HL-60 (cell line): ENCODE measurements around the gene MED29.

Source experiments
- DNase-seq, 2 experiments: peaks; one replicate each; pipeline ENCODE4 v3.0.0-alpha.2; 2010 to 2020; ENCODE audit warnings: low read depth in 1 of 2, low spot score in 1 of 2
- H3K27ac ChIP-seq: fragments of 250-450 bp; sonication (Bioruptor Pico); replicated peaks from 2 replicates; pipeline ENCODE4 v1.5.1; 2020; ENCODE audit warnings: mild to moderate bottlenecking, moderate library complexity
- H3K27me3 ChIP-seq: fragments of 250-450 bp; sonication (Bioruptor Pico); 2 replicates; pipeline ENCODE4 v1.5.1; 2021; ENCODE audit warnings: mild to moderate bottlenecking, moderate library complexity; ENCODE audit not compliant: insufficient read depth, poor library complexity, severe bottlenecking
- H3K4me3 ChIP-seq: replicated peaks from 2 replicates; pipeline ENCODE4 v1.5.1; 2011; ENCODE audit warnings: mild to moderate bottlenecking, control low read depth, low read length; ENCODE audit not compliant: insufficient read depth
- CTCF ChIP-seq: IDR thresholded peaks from one replicate; pipeline ENCODE4 v1.5.1; 2011; ENCODE audit warnings: low read length, control low read depth, inconsistent platforms; ENCODE audit not compliant: insufficient read depth
- GABPA ChIP-seq: IDR thresholded peaks from 2 replicates; pipeline ENCODE4 v1.6.1; 2012; ENCODE audit warnings: low read depth
- POLR2AphosphoS5 ChIP-seq: IDR thresholded peaks from 2 replicates; pipeline ENCODE4 v1.6.1; 2012; ENCODE audit warnings: low read depth
- SPI1 ChIP-seq: IDR thresholded peaks from 2 replicates; pipeline ENCODE4 v1.6.1; 2012; ENCODE audit warnings: low read depth, mild to moderate bottlenecking, borderline replicate concordance
- TF ChIP-seq, protein P1 (sequence below): IDR thresholded peaks from 2 replicates; pipeline ENCODE4 v1.6.1; 2012; ENCODE audit warnings: low read depth; ENCODE audit not compliant: insufficient replicate concordance

MED29 gene

GRCh38 chr19:39420769-39421168 is 29.6 kb downstream of the MED29 start:
- Histone ChIP-seq H3K27me3 (peaks cover 15% of the 10 kb centered on the region), H3K4me3 (no peak overlapping the region), H3K27ac (no peak overlapping the region)
- DNase-seq = no peak
- TF ChIP-seq, protein P1, sequence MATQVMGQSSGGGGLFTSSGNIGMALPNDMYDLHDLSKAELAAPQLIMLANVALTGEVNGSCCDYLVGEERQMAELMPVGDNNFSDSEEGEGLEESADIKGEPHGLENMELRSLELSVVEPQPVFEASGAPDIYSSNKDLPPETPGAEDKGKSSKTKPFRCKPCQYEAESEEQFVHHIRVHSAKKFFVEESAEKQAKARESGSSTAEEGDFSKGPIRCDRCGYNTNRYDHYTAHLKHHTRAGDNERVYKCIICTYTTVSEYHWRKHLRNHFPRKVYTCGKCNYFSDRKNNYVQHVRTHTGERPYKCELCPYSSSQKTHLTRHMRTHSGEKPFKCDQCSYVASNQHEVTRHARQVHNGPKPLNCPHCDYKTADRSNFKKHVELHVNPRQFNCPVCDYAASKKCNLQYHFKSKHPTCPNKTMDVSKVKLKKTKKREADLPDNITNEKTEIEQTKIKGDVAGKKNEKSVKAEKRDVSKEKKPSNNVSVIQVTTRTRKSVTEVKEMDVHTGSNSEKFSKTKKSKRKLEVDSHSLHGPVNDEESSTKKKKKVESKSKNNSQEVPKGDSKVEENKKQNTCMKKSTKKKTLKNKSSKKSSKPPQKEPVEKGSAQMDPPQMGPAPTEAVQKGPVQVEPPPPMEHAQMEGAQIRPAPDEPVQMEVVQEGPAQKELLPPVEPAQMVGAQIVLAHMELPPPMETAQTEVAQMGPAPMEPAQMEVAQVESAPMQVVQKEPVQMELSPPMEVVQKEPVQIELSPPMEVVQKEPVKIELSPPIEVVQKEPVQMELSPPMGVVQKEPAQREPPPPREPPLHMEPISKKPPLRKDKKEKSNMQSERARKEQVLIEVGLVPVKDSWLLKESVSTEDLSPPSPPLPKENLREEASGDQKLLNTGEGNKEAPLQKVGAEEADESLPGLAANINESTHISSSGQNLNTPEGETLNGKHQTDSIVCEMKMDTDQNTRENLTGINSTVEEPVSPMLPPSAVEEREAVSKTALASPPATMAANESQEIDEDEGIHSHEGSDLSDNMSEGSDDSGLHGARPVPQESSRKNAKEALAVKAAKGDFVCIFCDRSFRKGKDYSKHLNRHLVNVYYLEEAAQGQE = no peak
- no peak for TF ChIP-seq CTCF
- no peak for TF ChIP-seq GABPA
- TF ChIP-seq SPI1 = no peak

DNA sequence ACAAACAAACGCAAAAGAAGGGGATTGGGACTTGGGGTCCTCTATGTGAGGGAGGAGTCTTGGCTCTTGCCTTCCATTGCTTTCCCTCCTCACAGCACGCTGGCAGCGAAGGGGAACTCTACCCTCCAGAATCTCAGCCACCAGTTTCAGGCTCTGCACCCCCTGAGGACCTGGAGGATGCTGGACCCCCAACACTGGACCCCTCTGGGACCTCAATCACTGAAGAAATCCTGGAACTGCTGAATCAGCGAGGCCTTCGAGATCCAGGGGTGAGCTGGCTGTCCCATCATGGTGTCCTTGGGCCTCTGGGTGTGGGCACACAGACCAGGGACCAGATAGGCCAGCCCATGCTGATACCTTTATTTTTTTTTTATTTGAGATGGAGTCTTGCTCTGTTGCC is 30.8 kb downstream of the MED29 start:
- Histone ChIP-seq H3K27me3 (peaks cover 8% of the 10 kb centered on the region), H3K4me3 (no peak overlapping the region), H3K27ac (no peak overlapping the region)
- TF ChIP-seq POLR2AphosphoS5 (no peak), GABPA (no peak), CTCF (no peak), SPI1 (no peak)
- TF ChIP-seq, protein P1 = no peak
- DNase-seq = no peak

- TF ChIP-seq CTCF (no peak), GABPA (no peak), SPI1 (no peak), POLR2AphosphoS5 (no peak)
- TF ChIP-seq, protein P1 = no peak
- Histone ChIP-seq H3K27me3 (no peaks in the 10 kb centered on the region), H3K27ac (no peak overlapping the region), H3K4me3 (no peak overlapping the region)
- no peak for DNase-seq
These were observed 32.3 kb downstream of the MED29 start for GRCh38 chr19:39423258-39424086.
